GM12878 (cell line): ENCODE results near the gene IRF7. TPM values are rescaled to one million over a fixed set of nuclear protein-coding genes. Genes with fewer than 3 reads are reported as not detected.

Experiments
- ATAC-seq: fragments of 200-7000 bp; cut with Tn5 transposase; 3 replicates; pipeline ENCODE4 v1.9.1; 2020; ENCODE audit warnings: mild to moderate bottlenecking, moderate library complexity
- BruUV-seq: library from RNA; stranded (reverse); fragments of 400-500 nt; replicated peaks from 2 replicates; lab custom pipeline; 2021; lab: Mats Ljungman, UMichigan
- CTCF ChIA-PET: fragments of 300-600 bp; sonication (Branson Sonifier 250); formaldehyde crosslinking; extraction: SDS; loops from one replicate; lab custom pipeline; 2021; ENCODE audit warnings: inconsistent platforms; lab: Yijun Ruan, JAX
- POLR2A ChIA-PET: fragments of 350-600 bp; formaldehyde crosslinking; extraction: SDS; loops from one replicate; lab custom pipeline; 2021; ENCODE audit warnings: inconsistent platforms; lab: Charles Lee
- RAD21 ChIA-PET: fragments of 300-600 bp; sonication (Branson Sonifier 250); formaldehyde crosslinking; loops from one replicate; lab custom pipeline; 2023; ENCODE audit warnings: antibody characterized with exemption; ENCODE audit not compliant: unreplicated experiment; lab: Charles Lee
- SMC1A ChIA-PET: fragments of 300-600 bp; sonication (Branson Sonifier 250); formaldehyde crosslinking; loops from one replicate; lab custom pipeline; 2023; ENCODE audit not compliant: unreplicated experiment, uncharacterized antibody; lab: Charles Lee
- DNase-seq: peaks from one replicate; pipeline ENCODE4 v3.0.0-alpha.2; 2011; ENCODE audit warnings: low read depth, low spot score
- FAIRE-seq: peaks from 3 replicates; lab custom pipeline; 2011; peaks lifted over from hg19 to GRCh38; lab: Jason Lieb, UNC
- H2AFZ ChIP-seq: 2 replicates; pipeline ENCODE4 v1.6.0; 2011; ENCODE audit warnings: low read depth, low read length, control low read depth; ENCODE audit not compliant: control insufficient read depth
- H3K27ac ChIP-seq: 2 replicates; pipeline ENCODE4 v1.5.1; 2011; ENCODE audit warnings: control low read depth; ENCODE audit not compliant: control insufficient read depth, insufficient read depth
- H3K27me3 ChIP-seq, 2 experiments: replicated peaks in 1 of 2; 2 replicates each; pipeline versions ENCODE4 v1.6.0 to v1.6.1; 2011; ENCODE audit warnings: low read length in 1 of 2; ENCODE audit not compliant: control insufficient read depth in 2 of 2, insufficient read depth in 2 of 2
- H3K36me3 ChIP-seq, 2 experiments: 2 replicates each; pipeline ENCODE4 v1.5.1; 2011; ENCODE audit warnings: low read length in 1 of 2; ENCODE audit not compliant: control insufficient read depth in 2 of 2, insufficient read depth in 2 of 2
- H3K4me1 ChIP-seq: 2 replicates; pipeline ENCODE4 v1.6.1; 2011; ENCODE audit warnings: mild to moderate bottlenecking, low read length, moderate library complexity, mixed read lengths; ENCODE audit not compliant: control insufficient read depth, insufficient read depth
- H3K4me2 ChIP-seq: 2 replicates; pipeline ENCODE4 v1.6.0; 2011; ENCODE audit warnings: control low read depth; ENCODE audit not compliant: control insufficient read depth, insufficient read depth
- H3K4me3 ChIP-seq: fragments of 200-600 bp; sonication (generic); 2 replicates; pipeline ENCODE4 v1.5.1; 2016
- H3K79me2 ChIP-seq: 2 replicates; pipeline ENCODE4 v1.6.0; 2011; ENCODE audit warnings: low read length; ENCODE audit not compliant: control insufficient read depth, insufficient read depth
- H3K9ac ChIP-seq: 2 replicates; pipeline ENCODE4 v1.8.0; 2011; ENCODE audit warnings: low read length, control low read depth, mixed read lengths; ENCODE audit not compliant: control insufficient read depth, insufficient read depth
- H3K9me3 ChIP-seq: replicated peaks from 3 replicates; pipeline ENCODE4 v1.5.1; 2011; ENCODE audit warnings: mild to moderate bottlenecking, low read length; ENCODE audit not compliant: control insufficient read depth, insufficient read depth
- H4K20me1 ChIP-seq: 2 replicates; pipeline ENCODE4 v1.6.0; 2011; ENCODE audit not compliant: control insufficient read depth, insufficient read depth
- CREB1 ChIP-seq: IDR thresholded peaks from 2 replicates; pipeline ENCODE4 v1.6.1; 2012; ENCODE audit warnings: low read depth, mild to moderate bottlenecking, inconsistent platforms
- EED ChIP-seq: sonication (generic); IDR thresholded peaks from 2 replicates; pipeline ENCODE4 v1.6.1; 2016; ENCODE audit warnings: antibody characterized with exemption, low read depth
- POLR2A ChIP-seq: IDR thresholded peaks from 2 replicates; pipeline ENCODE4 v1.6.1; 2011; ENCODE audit warnings: low read depth, mild to moderate bottlenecking, low read length
- RUNX3 ChIP-seq: IDR thresholded peaks from 2 replicates; pipeline ENCODE4 v1.6.1; 2012; ENCODE audit warnings: low read length, inconsistent platforms
- SMAD5 ChIP-seq: IDR thresholded peaks from 2 replicates; pipeline ENCODE4 v1.6.1; 2016; ENCODE audit warnings: antibody characterized with exemption, low read depth
- ZZZ3 ChIP-seq: IDR thresholded peaks from 2 replicates; pipeline ENCODE4 v1.6.1; 2011; ENCODE audit warnings: low read depth; ENCODE audit not compliant: control insufficient read depth, insufficient read length
- WGBS: methylation state at CpG from one replicate; pipeline ENCODE4 v1.1.6; 2016; ENCODE audit warnings: low lambda C conversion rate; ENCODE audit not compliant: insufficient replicate concordance, insufficient coverage; ENCODE audit errors: missing lambda C conversion rate; 5-methylcytosine and 5-hydroxymethylcytosine counted together
- in situ Hi-C: fragments of 300-500 bp; cut with MboI; formaldehyde crosslinking; loops from 9 replicates; pipeline ENCODE4 v1.14.3; 2018; ENCODE audit warnings: mixed read lengths
- intact Hi-C: fragments of 100-400 bp; cut with micrococcal nuclease; formaldehyde crosslinking; loops from one replicate; pipeline ENCODE4 v1.14.2; 2022; ENCODE audit not compliant: unreplicated experiment
- polyA plus RNA-seq, 11 experiments: library from polyadenylated mRNA; depleted of rRNA in 4 of 11; unstranded in 6 of 11; stranded (reverse) in 5 of 11; fragments of >200 nt; fragmentation: Nextera tagmentation in 4 of 11; fragmentation: Illumina TruSeq in 1 of 11; extraction: Ambion mirVana in 4 of 11; extraction: Trizol in 1 of 11; gene quantifications; 1 replicate in 1 of 11; 2 replicates in 10 of 11; pipeline versions ENCODE4 v1.2.1 to v1.2.3, GENCODE V29; 2011 to 2016; ENCODE audit warnings: inconsistent platforms in 2 of 11, missing spikeins in 2 of 11, low read depth in 1 of 11
- total RNA-seq, 4 experiments: library from RNA; depleted of rRNA in 3 of 4; stranded (reverse); fragments of >200 nt in 3 of 4; fragmentation: Illumina TruSeq in 1 of 4; extraction: Trizol in 1 of 4; gene quantifications; 2 replicates each; pipeline versions ENCODE4 v1.2.1 to v1.2.3, GENCODE V29; 2013 to 2021

Gene IRF7
- total and polyA plus RNA-seq, 10 of the 15 experiments (the other 5 are each of a cell fraction or from before 2014, with no cell fraction given): 4.4 to 141 (median 67.6) TPM

- in situ Hi-C loops (no loop called here), intact Hi-C loops (no loop called here)
- Histone ChIP-seq H2AFZ (no peak overlapping the region), H3K27ac (peak overlapping the region; percentile 42), H3K4me2 (peak overlapping the region; percentile 11), H3K36me3 (peaks cover 2 to 3% of the 10 kb centered on the region in 2 experiments; a peak in 3 of 4 replicates), H3K4me1 (peaks cover 13% of the 10 kb centered on the region), H3K79me2 (no peaks in the 10 kb centered on the region), H4K20me1 (no peaks in the 10 kb centered on the region), H3K4me3 (no peak overlapping the region), H3K9ac (no peak overlapping the region), H3K9me3 (no peaks in the 10 kb centered on the region), H3K27me3 (no peaks in the 10 kb centered on the region)
- DNase-seq (no peak), FAIRE-seq (peak; percentile 57), ATAC-seq (peak; percentile 73)
- peak; percentile 46; the same call in 1 of the 2 replicates for TF ChIP-seq RUNX3
- no peak for TF ChIP-seq SMAD5
- peak; percentile 46; the same call in 1 of the 2 replicates for TF ChIP-seq POLR2A
- 0 out of 2 replicates have a peak, but pooled peaks have one; percentile 44 for TF ChIP-seq CREB1
- 0 out of 2 replicates have a peak, but pooled peaks have one; percentile 34 for TF ChIP-seq EED
- ChIA-PET SMC1A (no interaction called here), POLR2A (interaction anchor here (0.7 to 0.8 kb wide), 2 partner anchors 99 to 130 kb away, joined by 3 read pairs; no protein-coding TSS in a partner anchor), CTCF (no interaction called here), RAD21 (no interaction called here)
- no TSS peak for BruUV-seq
- WGBS: 72% methylated on average over 16 of the region's 16 CpGs
Measured at GRCh38 chr11:645536-645935, 29.8 kb upstream of the IRF7 start.

DNA sequence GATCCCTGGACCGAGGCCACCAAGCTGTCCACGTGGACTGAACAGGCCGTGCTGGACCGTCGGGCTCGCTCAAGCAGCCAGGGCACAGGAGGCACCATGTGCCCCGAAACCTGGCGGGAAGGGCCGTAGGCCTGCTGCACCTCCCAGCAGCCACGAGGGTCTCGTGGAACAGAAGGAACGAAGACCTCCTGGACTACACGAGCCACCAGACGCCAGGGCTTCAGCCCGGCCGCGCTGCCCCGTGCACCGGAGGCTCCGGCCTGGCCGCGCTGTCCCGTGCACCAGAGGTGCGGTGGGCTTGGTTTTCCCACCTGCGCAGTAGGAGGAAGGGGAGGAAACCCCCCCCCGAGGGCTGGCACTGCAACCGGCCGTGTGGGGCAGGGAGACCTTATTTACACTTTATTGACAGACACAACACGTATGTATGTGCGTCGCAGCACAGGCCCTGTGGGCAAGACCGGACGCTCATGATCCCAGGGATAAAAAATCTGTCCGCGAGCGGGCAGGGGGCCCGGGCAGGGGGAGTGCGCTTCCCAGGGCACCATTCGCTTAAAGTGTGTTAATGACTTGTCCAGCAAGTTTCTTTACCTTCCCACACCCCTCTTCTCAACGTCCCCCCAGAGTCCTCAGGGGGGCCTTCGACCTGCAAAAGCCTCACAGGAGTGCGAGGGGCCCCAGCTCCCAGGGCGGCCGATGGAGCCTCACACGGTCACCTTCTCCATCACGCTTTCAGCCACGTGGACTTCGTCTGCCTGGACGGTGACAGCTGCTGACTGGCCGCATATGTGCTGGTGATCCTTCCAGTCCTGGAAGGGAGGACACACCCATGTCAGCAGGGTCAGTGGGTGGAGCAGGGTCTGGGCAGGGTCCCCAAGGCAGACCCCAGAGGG lies 28.3 kb upstream of the IRF7 start:
- ATAC-seq (no peak), FAIRE-seq (no peak), DNase-seq (no peak)
- ChIA-PET CTCF (no interaction called here), RAD21 (no interaction called here), POLR2A (interaction anchor here (0.6 kb wide), 1 partner anchor 275 kb away, joined by 5 read pairs; no protein-coding TSS in a partner anchor), SMC1A (no interaction called here)
- BruUV-seq: no TSS peak
- H2AFZ ChIP-seq: no peak overlapping the region
- in situ Hi-C loops (no loop called here), intact Hi-C loops (no loop called here)
- no peak overlapping the region for H3K4me3 ChIP-seq
- no peaks in the 10 kb centered on the region for H3K9me3 ChIP-seq
- no peak overlapping the region for H3K4me2 ChIP-seq
- H3K27ac ChIP-seq: no peak overlapping the region
- no peak overlapping the region for H3K9ac ChIP-seq
- H3K27me3 ChIP-seq: no peaks in the 10 kb centered on the region
- no peaks in the 10 kb centered on the region for H3K79me2 ChIP-seq
- TF ChIP-seq POLR2A (0 out of 2 replicates have a peak, but pooled peaks have one; percentile 16), ZZZ3 (no peak)
- 92% methylated on average over 50 of the region's 50 CpGs for WGBS
- H4K20me1 ChIP-seq: no peaks in the 10 kb centered on the region
- peaks cover 0 to 2% of the 10 kb centered on the region in 2 experiments; a peak in 3 of 4 replicates for H3K36me3 ChIP-seq
- peaks cover 13% of the 10 kb centered on the region for H3K4me1 ChIP-seq
